Stromal cell of bone marrow (primary cell): ENCODE results near the gene SH3D19.

ENCODE experiments used
- DNase-seq: peaks from one replicate; pipeline ENCODE4 v3.0.0-alpha.2; 2012; ENCODE audit warnings: low read depth

Gene SH3D19

DNA sequence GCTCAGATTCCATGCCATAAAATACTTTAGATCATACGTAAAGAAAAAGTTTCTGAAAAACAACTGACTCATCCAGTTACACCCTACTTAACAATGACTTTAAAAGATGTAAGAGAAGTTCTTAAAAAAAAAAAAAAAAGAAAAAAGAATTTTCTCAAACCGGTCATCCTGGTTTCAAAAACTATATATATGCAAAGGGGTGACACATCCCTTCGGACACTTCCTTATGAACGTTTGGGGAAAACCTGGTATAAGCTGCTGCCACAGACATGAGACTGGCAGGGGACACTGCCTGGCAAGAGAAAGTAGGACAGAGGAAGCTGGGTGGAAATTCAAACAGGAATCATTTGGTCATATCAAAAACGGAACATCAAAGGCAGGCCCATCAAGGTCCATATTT is 129.6 kb downstream of the SH3D19 start:
- DNase-seq = peak; percentile 34

DNA sequence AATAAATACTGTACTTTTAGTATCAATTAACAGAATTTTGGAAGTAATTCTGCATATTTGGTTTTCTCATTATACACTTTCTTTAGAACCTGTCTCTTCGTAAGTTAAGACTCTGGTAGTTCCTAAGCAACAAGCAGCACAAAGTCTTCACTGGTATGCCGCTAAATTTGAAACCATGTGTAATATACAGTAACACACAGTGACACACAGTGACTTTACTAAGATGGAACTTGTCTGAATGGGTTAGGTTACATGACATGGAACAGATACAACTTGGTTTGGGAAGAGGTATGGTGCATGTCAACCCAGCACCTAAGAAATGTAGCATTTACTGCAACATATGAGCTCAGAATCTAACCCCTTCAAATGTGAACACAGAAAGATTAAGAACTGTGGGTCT is 132.0 kb downstream of the SH3D19 start:
- DNase-seq = no peak

DNA sequence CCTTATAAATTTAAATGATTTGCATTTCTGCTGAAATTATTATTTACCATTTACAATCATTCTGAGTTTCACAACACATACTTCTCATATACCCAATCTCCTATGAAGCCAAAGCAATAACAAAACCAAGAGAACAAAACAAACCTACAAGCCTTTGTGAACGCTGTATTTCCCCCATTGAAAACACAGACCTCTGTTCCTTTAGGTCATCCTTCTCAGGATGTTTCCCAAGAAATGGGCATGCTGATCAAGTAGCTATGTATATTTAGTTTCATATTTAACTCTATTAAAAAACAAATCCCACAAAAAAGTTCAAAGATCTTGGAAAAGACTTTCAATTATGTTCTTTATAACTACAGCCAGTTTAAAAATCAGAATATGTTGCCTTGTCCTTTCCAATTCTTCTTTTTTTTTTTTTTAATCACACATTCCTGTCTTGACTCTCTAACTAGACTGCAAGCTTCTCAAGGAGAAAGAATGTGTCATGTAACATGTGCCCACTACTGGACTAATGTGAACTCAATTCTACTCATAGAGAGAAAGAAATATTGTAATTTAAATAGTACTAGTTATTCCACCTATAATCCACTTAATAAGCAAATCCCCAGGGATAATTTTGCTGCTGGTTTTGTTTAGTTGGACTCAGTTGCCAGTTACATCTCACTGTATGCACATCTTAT is 132.7 kb downstream of the SH3D19 start:
- DNase-seq = no peak

DNA sequence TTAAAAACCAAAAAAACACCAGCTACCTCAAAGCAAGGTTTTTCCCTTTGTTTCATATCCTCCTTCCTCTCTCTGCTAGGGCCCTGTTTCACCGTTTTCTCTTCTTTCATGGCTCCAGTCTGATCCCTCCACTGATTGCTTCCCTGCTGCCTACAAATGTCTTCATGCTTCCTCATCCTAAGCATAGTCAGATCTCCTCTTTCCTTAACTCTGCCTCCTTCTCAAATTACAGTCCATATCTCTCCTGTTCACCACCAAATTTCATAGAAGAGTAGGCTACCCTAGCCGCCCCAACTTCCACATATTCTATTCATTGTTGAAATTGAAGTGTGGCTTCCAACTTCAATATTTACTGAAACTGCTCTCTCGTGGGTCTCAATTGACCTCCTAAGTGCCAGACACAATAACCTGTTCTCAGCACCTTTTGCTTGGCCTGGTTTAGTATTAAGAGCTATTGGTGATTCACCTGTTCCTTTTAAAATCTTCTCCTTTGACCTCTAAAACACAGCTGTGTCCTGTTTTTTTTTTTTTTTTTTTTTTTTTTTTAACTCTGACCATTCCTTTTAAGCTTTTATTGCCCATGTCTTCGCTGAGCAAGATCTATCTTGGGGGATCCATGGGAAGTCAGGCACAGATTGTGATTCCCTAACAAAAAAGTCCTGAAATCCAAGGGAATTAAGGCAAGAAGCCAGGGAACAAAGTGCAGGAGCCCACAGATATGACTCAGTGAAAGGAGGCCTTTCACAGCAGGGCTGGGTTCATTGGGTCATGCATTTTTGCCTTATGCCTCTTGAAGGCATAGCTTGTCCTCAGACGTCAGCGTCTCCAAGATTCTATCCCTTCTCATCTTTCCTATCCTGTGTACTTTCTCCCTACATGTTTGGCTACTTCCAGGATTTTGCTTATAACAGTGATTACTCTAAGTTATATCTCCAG is 140.6 kb downstream of the SH3D19 start:
- no peak for DNase-seq

DNA sequence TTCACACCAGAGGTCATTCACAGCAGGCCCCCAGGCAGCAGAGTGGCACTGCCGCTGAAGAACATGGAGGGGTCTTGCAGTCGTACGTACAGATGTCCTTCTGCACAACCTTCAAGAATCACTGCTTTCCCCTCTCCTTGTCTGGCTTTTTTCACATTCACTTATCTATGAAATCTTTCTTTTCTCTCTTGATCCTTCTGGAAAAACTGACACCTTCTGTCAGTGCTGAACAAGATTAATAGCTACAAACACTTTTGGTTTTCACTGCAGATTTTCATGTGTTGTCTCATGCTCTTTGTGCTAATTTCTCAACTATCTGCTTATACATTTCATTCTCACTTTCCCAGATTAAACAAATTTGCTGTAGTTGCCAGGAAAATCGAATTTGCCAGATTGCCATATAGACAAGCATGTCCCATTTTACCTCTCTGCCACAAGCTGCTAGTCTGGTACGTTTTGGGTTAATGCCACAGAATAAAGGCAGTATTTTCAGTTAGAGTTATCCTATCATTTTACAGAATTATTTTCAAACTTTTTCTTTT is 142.9 kb downstream of the SH3D19 start:
- DNase-seq = no peak

DNA sequence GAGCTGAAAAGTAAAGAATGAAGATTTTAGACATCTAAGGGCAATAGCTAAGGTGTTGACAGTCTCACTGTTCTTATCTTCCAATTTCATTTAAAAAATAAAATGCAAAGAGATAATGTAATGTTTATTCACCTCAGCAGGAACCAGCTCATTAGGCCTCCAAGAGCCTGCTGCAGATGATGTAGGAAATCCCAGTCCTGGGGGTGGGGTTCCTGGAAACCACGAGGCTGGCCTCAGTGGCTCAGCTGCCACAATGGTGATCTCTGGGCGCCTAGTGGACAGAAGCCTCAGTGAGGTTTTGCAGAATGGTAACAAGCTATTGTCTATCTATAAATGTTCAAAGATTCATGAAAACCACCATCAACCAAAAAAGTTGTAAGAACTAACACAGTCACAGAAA is 148.7 kb downstream of the SH3D19 start:
- no peak for DNase-seq

DNA sequence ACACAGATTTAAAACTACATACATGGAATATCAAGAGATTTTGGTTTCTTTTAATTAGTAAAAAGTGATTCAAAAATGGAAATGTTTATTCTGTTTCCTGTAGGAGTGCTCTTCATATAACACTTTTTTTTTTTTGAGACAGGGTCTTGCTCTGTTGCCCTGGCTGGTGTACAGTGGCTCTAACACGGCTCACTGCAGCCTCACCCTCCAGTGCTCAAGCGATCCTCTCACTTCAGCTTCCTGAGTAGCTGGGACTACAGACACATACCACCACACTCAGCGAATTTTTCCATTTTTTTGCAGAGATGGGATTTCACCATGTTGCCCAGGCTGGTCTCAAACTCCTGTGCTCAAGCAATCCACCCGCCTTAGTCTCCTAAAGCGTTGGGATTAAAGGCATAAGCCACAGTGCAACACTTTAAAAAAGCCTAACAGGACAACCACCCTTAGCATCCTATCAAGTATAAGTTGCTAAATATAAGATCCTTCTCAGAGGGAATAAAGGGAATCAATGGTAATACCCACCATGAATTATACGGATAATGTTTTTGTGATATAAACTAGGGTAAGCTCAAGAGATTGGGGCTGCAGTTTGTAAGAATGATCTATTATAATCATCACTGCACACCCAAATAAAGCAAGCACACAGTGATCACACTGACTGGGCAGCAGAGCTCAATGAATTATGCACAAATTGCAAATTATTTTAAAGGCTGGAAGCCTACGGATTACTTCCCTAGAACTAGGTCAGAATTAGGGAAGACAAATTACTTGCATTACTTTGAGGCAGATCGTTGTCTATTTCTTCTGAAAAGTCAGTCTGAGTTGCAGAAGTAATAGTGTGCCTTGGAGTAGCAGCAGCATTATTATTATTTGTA is 149.4 kb downstream of the SH3D19 start:
- no peak for DNase-seq

DNA sequence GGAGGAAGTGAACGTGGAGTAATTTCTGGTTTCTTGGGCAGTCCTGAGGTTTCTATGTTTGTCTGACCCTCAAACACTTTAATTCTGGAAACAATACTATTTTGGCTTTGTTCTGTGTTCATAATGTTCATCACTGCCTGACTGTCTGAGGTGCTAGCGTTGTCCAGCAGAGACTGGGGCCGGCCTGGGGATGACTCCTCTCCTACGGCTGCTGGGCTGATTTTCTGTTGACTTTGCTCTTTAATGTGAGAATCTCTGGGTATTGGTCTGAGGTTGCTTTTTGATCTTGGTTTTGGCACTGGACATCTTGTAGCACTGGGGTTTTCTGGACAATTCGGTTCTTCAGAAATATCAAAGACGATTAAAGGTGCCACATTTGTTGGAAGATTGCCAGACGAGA is 150.2 kb downstream of the SH3D19 start:
- no peak for DNase-seq

DNA sequence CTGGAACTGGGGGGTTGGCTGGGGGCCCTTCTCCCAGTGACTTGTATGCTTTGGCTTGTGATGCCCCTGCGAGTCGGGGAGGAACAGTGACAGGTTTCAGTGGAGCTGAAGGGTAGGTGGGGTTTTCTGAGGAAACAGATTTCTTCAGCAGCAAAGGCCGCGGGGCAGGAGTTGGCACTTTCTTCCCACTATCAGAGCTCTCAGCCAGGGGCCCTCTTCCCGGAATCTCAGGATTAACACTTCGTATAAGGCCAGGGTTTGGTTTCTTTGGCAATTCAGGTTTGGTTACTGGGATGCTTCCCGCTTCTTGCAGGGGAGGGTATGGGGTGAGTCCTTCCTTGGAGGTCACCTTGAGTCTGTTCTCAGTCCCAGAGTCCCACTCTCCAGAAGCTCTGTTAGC is 150.6 kb downstream of the SH3D19 start:
- no peak for DNase-seq

DNA sequence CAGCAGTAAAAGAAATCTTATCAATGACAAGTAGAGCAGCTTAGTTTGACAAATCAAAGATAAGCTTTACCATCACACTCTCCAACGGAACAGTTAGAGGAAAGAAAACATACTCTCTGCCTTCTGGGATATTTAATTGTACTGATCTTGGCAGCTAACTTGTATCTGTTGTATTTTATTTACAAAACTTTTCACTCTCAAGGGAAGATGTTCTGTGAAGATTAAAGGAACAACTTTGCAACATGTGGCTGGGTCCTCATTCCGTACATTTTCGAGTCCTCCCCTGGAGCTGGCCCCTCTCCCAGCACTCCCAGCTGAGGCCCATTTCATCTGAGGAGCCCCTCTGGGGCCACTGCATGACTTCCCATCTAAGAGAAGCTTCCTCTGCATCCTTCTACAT is 151.5 kb downstream of the SH3D19 start:
- DNase-seq = no peak

DNA sequence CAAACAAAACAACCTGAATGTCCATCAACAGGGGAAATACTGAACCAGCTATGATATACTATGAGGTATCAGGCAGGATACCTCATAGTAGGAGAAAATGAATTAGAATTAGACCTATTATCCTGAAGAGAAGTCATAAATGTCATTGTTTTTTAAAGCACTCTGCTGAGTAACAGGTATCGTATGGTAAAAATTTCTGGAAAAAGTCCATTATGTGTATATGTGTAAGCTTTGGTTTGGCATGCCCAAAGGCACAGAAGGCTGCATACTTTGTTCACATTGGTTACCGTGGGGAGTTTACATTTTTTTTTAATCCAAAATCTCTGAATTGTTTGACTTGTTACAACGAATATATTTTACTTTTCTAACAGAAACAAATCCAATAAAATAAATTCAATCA is 155.5 kb downstream of the SH3D19 start:
- no peak for DNase-seq

DNA sequence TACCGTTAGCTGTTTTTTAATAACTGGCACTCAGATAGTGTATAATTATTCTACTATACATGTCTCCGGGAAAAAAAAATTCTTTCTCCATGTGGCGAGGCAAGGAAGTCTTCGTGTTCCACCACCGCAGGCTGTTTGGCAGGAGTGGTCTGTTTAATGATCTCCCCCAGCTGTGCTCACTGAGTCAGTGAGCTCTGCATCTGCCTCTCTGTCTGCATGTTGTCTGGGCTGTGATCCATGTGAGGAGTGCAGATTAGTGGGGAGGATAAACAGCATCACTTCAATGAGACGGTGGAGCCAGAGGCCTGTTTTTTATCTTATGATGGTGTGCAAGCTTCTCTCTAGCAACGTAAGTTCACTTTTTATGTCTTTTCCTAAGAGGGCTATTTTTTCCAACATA is 156.2 kb downstream of the SH3D19 start:
- peak; percentile 91 for DNase-seq

DNA sequence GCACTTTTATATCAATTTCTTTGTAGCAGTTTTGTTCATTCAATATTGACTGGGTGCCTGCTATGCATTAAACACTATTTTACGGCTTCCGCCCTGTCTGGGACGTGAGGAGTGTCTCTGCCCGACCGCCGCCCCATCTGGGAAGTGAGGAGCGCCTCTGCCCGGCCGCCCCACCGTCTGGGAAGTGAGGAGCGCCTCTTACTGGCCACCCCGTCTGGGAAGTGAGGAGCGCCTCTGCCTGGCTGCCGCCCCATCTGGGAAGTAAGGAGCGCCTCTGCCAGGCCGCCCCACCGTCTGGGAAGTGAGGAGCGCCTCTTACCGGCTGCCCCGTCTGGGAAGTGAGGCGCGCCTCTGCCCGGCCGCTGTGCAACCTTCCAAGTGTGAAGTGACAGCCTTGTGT is 157.8 kb downstream of the SH3D19 start:
- no peak for DNase-seq

DNA sequence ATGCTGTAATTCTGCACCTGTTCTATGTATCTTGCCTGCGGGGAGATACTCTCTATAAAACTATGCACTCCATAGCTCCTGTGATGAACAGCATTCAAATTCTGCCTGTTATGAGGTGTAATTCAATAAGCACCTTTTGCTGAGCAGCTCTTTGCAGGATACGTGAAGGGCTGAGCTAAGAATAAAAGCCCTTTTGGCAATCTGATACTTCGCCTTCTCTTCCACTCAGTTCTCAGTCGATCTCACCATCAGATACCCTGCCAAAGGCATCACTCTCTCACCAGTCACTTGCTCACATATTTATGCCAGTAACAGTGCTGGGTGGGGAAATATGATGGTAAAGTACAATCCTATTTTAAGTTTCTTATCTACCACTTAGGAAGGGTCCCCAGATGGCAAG is 158.8 kb downstream of the SH3D19 start:
- peak; percentile 8 for DNase-seq

DNA sequence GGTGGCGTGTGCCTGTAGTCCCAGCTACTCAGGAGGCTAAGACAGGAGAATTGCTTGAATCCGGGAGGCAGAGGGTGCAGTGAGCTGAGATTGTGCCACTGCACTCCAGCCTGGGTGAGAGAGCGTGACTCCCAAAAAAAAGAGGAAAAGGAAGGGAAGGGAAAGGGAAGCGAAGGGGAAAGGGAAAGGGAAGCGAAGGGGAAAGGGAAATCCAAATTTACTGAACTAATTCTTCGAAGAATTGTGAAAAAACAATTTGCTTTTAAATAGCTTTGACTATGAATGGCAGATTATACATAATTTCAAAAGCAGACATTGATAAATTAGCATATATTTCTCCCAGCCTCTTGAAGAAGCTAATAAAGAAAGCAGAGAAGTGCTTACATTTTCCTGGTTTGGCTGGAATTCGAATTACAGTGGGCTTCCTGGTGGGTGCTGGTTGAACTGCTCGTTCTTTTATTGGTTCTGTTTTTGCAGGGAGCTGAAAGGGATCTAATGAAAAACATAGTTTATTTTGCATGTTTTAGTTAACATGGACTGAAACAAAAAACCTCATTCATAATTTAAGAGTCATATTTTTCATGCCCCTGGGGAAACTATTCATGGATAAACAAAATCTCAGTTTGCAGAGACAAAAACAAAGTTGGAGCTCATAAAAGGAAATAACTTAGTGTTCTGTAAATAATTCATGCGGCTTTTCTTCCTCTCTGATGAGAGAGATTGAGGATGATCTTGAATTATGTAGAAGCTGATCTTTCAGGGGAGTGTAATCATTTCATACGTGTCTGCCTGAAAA is 160.0 kb downstream of the SH3D19 start:
- DNase-seq = peak; percentile 16

DNA sequence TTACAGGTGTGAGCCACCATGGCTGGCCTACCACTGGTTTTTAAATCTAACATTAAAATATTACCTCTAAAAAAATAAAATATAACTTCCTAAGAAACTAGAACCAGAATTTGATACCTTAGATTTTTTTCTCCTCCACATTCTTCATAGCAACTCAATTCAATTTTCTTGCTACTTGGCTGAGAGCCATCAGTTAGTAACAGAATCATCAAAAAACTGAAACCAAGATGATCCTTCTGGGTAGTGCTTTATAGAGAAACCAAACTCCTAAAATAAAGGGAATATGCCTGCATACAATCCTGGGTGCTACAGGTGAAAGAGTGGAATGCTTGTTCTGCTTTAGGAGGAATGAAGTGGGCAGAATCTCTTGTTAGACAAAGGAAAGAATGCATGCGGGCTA is 161.6 kb downstream of the SH3D19 start:
- no peak for DNase-seq

DNA sequence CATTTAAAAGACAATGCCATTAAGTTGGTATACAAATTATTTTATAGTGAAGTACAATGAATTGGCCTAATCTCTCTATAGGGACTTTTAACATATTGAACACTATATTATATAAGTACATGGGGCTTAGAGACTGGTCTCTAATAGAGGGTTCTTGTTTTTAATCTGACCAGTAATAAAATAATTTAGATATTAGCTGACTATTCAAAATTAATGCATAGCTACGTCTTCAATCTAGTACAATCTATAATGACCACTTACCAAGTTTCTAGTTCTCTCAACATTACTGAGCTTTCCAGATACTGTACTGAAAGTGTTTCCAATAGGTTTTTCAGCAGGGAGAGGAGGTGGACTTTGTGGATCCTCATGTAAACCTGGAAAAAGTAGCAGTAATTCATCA is 166.4 kb downstream of the SH3D19 start:
- DNase-seq = no peak

DNA sequence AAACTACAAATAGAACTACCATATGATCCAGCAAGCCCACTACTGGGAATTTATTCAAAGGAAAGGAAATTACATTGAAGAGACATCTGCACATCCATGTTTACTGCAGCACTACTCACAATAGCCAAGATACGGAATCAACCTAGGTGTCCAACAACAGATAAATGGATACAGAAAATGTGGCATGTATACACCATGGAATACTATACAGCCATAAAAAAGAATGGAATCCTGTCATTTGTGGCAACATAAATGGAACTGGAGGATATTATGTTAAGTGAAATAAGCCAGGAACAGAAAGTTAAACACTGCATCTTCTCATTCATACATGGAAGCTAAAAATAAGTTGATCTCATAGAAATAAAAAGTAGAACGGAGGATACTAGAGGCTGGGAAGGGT is 167.9 kb downstream of the SH3D19 start:
- DNase-seq = no peak

DNA sequence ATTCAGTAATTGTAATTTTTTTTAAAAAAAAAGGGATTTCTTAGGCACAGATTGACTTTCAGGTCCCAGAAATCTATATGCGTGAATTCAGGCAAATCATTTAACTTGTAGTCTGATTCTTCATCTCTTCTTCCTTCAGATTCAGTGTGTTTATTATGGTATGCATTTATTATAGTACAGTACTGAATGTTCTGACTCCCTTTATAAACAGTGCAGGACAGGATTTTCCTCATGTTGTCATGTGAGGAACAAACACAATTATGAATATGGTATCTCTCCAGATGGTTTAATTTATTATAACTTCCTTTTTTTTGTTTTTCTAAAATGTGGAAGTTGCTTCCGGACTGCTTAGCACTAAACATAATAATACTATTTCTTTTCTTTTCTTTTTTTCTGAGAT is 171.8 kb downstream of the SH3D19 start:
- DNase-seq = no peak

DNA sequence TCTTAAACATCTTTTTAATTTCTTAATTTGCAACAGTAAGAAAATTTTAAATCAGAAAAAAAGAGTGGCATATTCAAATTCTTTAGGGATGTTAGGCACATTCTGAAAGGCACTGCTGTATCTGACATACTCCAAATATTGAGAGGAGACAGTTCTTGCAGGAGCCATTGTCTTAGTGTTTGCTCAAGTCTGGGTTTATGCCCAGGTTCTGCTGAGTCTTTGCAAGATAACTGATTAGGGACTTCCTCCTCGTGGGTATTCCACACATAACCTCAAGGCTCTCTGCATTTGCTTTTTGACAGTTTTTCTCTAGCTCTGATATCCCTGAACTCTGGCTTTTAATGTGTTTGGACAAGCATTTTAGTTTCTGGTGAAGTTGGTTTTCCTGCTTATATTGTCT is 173.4 kb downstream of the SH3D19 start:
- DNase-seq = no peak

DNA sequence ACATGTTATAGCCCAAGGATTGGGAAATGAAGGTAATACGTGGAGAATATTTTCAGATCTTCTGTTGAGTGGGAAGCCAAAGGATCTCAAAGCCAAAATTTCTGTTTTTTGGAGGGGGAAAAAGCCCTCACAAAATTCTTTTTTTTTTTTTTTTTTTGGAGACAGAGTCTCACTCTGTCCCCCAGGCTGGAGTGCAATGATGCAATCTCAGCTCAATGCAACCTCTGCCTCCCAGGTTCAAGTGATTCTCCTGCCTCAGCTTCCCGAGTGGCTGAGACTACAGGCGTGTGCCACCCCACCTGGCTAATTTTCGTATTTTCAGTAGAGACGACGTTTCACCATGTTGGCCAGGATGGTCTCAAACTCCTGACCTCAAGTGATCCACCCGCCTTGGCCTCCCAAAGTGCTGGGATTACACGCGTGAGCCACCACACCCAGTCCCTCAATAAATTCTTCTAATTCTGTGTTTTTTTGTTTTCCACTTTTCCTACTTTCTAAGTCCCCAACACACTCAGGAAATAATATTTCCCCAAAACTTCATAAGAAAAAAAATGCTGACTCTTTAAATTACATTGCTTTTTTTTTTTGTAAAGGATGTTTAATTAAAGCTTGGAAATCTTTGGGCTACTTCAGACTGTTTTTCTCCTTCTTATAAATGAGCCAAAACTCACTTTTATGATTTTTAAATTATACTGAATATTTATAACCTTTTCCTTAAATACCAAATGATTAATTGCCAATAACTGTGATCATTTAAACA is 174.4 kb downstream of the SH3D19 start:
- DNase-seq = no peak
